K562 (cell line): ENCODE results near the gene TUBB4B. TPM values are rescaled to one million over a fixed set of nuclear protein-coding genes. Genes with fewer than 3 reads are reported as not detected.
A peak's percentile ranks its signal among the peaks of the same experiment; 100 is the strongest.

Experiments
- BCL6 ChIP-seq: fragments of 250-450 bp; sonication (Bioruptor Pico); IDR thresholded peaks from 2 replicates; pipeline ENCODE4 v1.4.0; 2020
- BRF1 ChIP-seq: IDR thresholded peaks from 3 replicates; pipeline ENCODE4 v1.6.1; 2011; ENCODE audit warnings: borderline replicate concordance, mild to moderate bottlenecking; ENCODE audit not compliant: insufficient read length; ENCODE audit errors: extremely low read depth
- CBX5 ChIP-seq: IDR thresholded peaks from 2 replicates; pipeline ENCODE4 v1.6.1; 2014; ENCODE audit warnings: low read depth, borderline replicate concordance
- CHD1 ChIP-seq: fragments of 200-600 bp; sonication (generic); IDR thresholded peaks from one replicate; pipeline ENCODE4 v1.6.1; 2012; ENCODE audit warnings: mild to moderate bottlenecking, moderate library complexity, low read length, inconsistent platforms
- CTBP1 ChIP-seq: fragments of 450-650 bp; IDR thresholded peaks from 2 replicates; pipeline ENCODE4 v1.6.1; 2016; ENCODE audit warnings: borderline replicate concordance
- CXXC5 ChIP-seq: fragments of 250-450 bp; sonication (Bioruptor Pico); IDR thresholded peaks from 2 replicates; pipeline ENCODE4 v1.8.0; 2022; ENCODE audit warnings: inconsistent platforms, mild to moderate bottlenecking, moderate library complexity
- ERF ChIP-seq: fragments of 450-650 bp; formaldehyde crosslinking; IDR thresholded peaks from 2 replicates; pipeline ENCODE4 v1.4.0; 2020; ENCODE audit warnings: mild to moderate bottlenecking, mixed read lengths
- EWSR1 ChIP-seq: fragments of 450-650 bp; IDR thresholded peaks from 2 replicates; pipeline ENCODE4 v1.6.1; 2018; ENCODE audit warnings: borderline replicate concordance, mild to moderate bottlenecking, low read depth, moderate library complexity; ENCODE audit not compliant: partially characterized antibody
- FIP1L1 ChIP-seq: fragments of 200-400 bp; formaldehyde crosslinking; IDR thresholded peaks from 2 replicates; pipeline ENCODE4 v1.6.1; 2018; ENCODE audit warnings: mild to moderate bottlenecking, low read depth, low read length; ENCODE audit not compliant: poor library complexity, severe bottlenecking
- GABPA ChIP-seq: fragments of 200-800 bp; sonication (Bioruptor generic); conservative IDR thresholded peaks from 2 replicates; pipeline ENCODE4 v1.6.1; 2016; ENCODE audit warnings: low read depth, missing genetic modification characterization, missing compliant biosample characterization
- MAFG ChIP-seq: fragments of 450-650 bp; conservative IDR thresholded peaks from 2 replicates; pipeline ENCODE4 v1.6.1; 2016; ENCODE audit warnings: missing genetic modification characterization, missing compliant biosample characterization
- MTF1 ChIP-seq: fragments of 250-450 bp; sonication (Bioruptor Pico); IDR thresholded peaks from 2 replicates; pipeline ENCODE4 v1.9.0; 2021; ENCODE audit warnings: moderate library complexity, mild to moderate bottlenecking, inconsistent platforms, borderline replicate concordance
- PRPF4 ChIP-seq: fragments of 200-400 bp; formaldehyde crosslinking; IDR thresholded peaks from one replicate; pipeline ENCODE4 v1.6.1; 2017; ENCODE audit warnings: low read length, low read depth, mild to moderate bottlenecking; ENCODE audit not compliant: insufficient read depth, poor library complexity, severe bottlenecking
- SMARCA4 ChIP-seq: fragments of 450-650 bp; IDR thresholded peaks from 2 replicates; pipeline ENCODE4 v1.6.1; 2016
- SP2 ChIP-seq: IDR thresholded peaks from 2 replicates; pipeline ENCODE4 v1.6.1; 2011; ENCODE audit warnings: mild to moderate bottlenecking, low read depth, low read length, moderate library complexity; ENCODE audit not compliant: poor library complexity, severe bottlenecking; ENCODE audit errors: extremely low read depth
- TCF7 ChIP-seq: sonication (generic); IDR thresholded peaks from 2 replicates; pipeline ENCODE4 v1.6.1; 2016; ENCODE audit warnings: antibody characterized with exemption, borderline replicate concordance
- TEAD1 ChIP-seq, 2 experiments: fragments of 450-650 bp in 1 of 2; sonication (generic) in 1 of 2; formaldehyde crosslinking; IDR thresholded peaks; 2 replicates each; pipeline versions ENCODE4 v1.4.0 to v1.8.0; 2020 to 2022; ENCODE audit warnings: mild to moderate bottlenecking in 2 of 2, missing genetic modification reagents in 1 of 2
- TEAD4 ChIP-seq, 2 experiments: sonication (generic) in 1 of 2; formaldehyde crosslinking in 1 of 2; IDR thresholded peaks; 2 replicates each; pipeline versions ENCODE4 v1.6.1 to v1.8.0; 2012 to 2022; ENCODE audit warnings: borderline replicate concordance in 1 of 2, inconsistent platforms in 1 of 2, low read length in 1 of 2, mild to moderate bottlenecking in 1 of 2, missing genetic modification reagents in 1 of 2
- U2AF2 ChIP-seq: fragments of 200-400 bp; formaldehyde crosslinking; optimal IDR thresholded peaks from 2 replicates; pipeline ENCODE3; 2017; ENCODE audit warnings: low read depth, mild to moderate bottlenecking, low read length
- ZBED1 ChIP-seq: IDR thresholded peaks from 2 replicates; pipeline ENCODE4 v1.6.1; 2014
- ZNF133 ChIP-seq: fragments of 250-450 bp; sonication (Bioruptor Pico); IDR thresholded peaks from 2 replicates; pipeline ENCODE4 v1.4.0; 2020; ENCODE audit warnings: mild to moderate bottlenecking
- ZNF584 ChIP-seq: fragments of 200-800 bp; sonication (Bioruptor generic); IDR thresholded peaks from 2 replicates; pipeline ENCODE4 v1.6.1; 2016; ENCODE audit warnings: low read depth, mild to moderate bottlenecking, missing genetic modification characterization, missing compliant biosample characterization
- ZNF696 ChIP-seq: fragments of 250-450 bp; sonication (Bioruptor Pico); conservative IDR thresholded peaks from 2 replicates; pipeline ENCODE4 v1.4.0; 2020; ENCODE audit warnings: mild to moderate bottlenecking, moderate library complexity
- ZZZ3 ChIP-seq: fragments of 450-650 bp; IDR thresholded peaks from 2 replicates; pipeline ENCODE4 v1.6.1; 2016; ENCODE audit warnings: antibody characterized with exemption, mild to moderate bottlenecking, moderate library complexity
- polyA plus RNA-seq, 8 experiments: library from polyadenylated mRNA; depleted of rRNA in 4 of 8; stranded (reverse) in 5 of 8; unstranded in 3 of 8; fragments of >200 nt; fragmentation: Nextera tagmentation in 2 of 8; fragmentation: Illumina TruSeq in 1 of 8; extraction: Ambion mirVana in 2 of 8; extraction: Trizol in 1 of 8; gene quantifications; 2 replicates each; pipeline versions ENCODE4 v1.2.1 to v1.2.3, GENCODE V29; 2011 to 2014; ENCODE audit warnings: inconsistent platforms in 1 of 8, missing spikeins in 1 of 8
- total RNA-seq, 7 experiments: library from RNA; depleted of rRNA in 6 of 7; stranded (reverse); fragments of >200 nt in 6 of 7; fragmentation: Illumina TruSeq in 2 of 7; extraction: Trizol in 2 of 7; gene quantifications; 2 replicates each; pipeline versions ENCODE4 v1.2.1 to v1.2.3, GENCODE V29; 2011 to 2021; ENCODE audit warnings: low replicate concordance in 1 of 7
- TF ChIP-seq, protein P1 (sequence below), 2 experiments: fragments of 450-650 bp in 1 of 2; sonication (generic) in 1 of 2; formaldehyde crosslinking in 1 of 2; IDR thresholded peaks in 1 of 2; conservative IDR thresholded peaks in 1 of 2; 2 replicates each; pipeline versions ENCODE4 v1.6.1 to v1.8.1; 2016 to 2023; ENCODE audit warnings: mild to moderate bottlenecking in 2 of 2, moderate library complexity in 2 of 2, inconsistent platforms in 1 of 2, missing genetic modification reagents in 1 of 2
- TF ChIP-seq, protein P2 (sequence below), 2 experiments: fragments of 450-650 bp; IDR thresholded peaks; 2 replicates each; pipeline ENCODE4 v1.6.1; 2016

TUBB4B gene
- total and polyA plus RNA-seq, 9 of the 15 experiments (the other 6 are each of a cell fraction or from before 2014, with no cell fraction given): 24.1 to 443 (median 268) TPM

DNA sequence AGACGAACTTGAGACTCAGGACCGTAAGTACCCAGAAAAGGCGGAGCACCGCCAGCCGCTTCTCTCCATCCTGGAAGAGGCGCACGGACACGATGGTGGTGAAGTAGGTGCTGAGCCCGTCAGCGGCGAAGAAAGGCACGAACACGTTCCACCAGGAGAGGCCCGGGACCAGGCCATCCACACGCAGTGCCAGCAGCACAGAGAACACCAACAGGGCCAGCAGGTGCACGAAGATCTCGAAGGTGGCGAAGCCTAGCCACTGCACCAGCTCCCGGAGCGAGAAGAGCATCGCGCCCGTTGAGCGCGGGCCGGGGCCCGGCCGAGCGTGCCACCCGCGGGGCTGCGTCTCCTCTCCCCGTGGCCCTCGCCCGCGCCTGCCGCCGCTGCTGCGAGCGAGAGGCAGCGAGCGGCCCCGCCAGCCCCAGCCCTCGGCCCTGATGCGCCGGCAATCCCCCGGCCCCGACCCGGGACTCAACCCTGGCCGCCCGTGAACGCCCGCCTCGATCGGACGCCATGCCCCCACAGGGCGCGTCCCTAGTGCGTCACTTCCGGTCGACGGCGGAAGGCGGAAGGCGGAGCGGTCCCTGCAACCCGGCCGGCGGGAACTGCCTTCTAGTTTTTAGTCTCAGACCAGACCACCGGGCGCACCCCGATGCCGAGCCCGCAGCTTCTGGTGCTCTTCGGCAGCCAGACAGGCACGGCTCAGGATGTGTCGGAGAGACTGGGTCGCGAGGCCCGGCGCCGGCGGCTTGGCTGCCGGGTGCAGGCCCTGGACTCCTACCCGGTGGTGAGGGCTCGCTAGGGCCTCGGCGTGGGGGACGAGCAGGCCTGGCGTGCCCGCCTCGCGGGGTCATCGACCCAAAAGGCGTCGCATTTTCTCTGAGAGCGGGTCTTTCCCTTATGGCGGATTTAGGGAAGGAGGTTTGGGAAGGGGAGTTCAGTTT, 35.7 kb upstream of the TUBB4B start, which contains the start of the genes NDOR1 and TMEM203 (continued):
- TF ChIP-seq SP2 (no peak), ZNF584 (CRISPR knock-in tag) (no peak), ZNF696 (no peak), U2AF2 (no peak), TCF7 (no peak; the same call in 1 of the 2 replicates), FIP1L1 (peak; percentile 71), ZNF133 (no peak), CXXC5 (CRISPR knock-in tag) (peak; percentile 82), TEAD1 (CRISPR knock-in tag; IDR thresholded peaks at IDR 0.05) (no peak), CTBP1 (peak; percentile 62), MTF1 (no peak), GABPA (tag) (peak; percentile 99), CHD1 (no peak), TEAD4 (IDR thresholded peaks at IDR 0.05; ENCODE audit: low read length) (no peak), TEAD4 (CRISPR knock-in tag; IDR thresholded peaks at IDR 0.05; ENCODE audit: borderline replicate concordance) (no peak), SMARCA4 (no peak), EWSR1 (no peak), PRPF4 (no peak), CBX5 (no peak), ERF (CRISPR knock-in tag) (no peak), BCL6 (CRISPR knock-in tag) (no peak), ZZZ3 (no peak), BRF1 (no peak), ZBED1 (no peak), MAFG (tag) (no peak)
- TF ChIP-seq, protein P1, sequence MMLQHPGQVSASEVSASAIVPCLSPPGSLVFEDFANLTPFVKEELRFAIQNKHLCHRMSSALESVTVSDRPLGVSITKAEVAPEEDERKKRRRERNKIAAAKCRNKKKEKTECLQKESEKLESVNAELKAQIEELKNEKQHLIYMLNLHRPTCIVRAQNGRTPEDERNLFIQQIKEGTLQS (IDR thresholded peaks at IDR 0.05): no peak
- TF ChIP-seq, protein P1 (CRISPR knock-in tag; conservative IDR thresholded peaks at IDR 0.05): 0 out of 2 replicates have a peak, but pooled peaks have one; percentile 31
- TF ChIP-seq, protein P2, sequence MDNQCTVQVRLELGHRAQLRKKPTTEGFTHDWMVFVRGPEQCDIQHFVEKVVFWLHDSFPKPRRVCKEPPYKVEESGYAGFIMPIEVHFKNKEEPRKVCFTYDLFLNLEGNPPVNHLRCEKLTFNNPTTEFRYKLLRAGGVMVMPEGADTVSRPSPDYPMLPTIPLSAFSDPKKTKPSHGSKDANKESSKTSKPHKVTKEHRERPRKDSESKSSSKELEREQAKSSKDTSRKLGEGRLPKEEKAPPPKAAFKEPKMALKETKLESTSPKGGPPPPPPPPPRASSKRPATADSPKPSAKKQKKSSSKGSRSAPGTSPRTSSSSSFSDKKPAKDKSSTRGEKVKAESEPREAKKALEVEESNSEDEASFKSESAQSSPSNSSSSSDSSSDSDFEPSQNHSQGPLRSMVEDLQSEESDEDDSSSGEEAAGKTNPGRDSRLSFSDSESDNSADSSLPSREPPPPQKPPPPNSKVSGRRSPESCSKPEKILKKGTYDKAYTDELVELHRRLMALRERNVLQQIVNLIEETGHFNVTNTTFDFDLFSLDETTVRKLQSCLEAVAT (IDR thresholded peaks at IDR 0.05): 0 out of 4 replicates have a peak, but pooled peaks of 1 of the 2 experiments have one; percentile 34
